Upper lobe of left lung (tissue), 6 donors: ENCODE measurements around the gene AP5Z1. TPM values are rescaled to one million over a fixed set of nuclear protein-coding genes. Genes with fewer than 3 reads are reported as not detected.
A peak's percentile ranks its signal among the peaks of the same experiment; 100 is the strongest.

Experiments
- ATAC-seq, 2 donors: fragments of 200-7000 bp; cut with Tn5 transposase; one replicate each; pipeline ENCODE4 v1.9.1; 2022; ENCODE audit warnings: mild to moderate bottlenecking in 2 of 2, moderate library complexity in 2 of 2; ENCODE audit not compliant: low FRiP score in 2 of 2
- DNase-seq, 2 donors: peaks; one replicate each; pipeline ENCODE4 v3.0.0-alpha.2; 2019 to 2020
- H3K27ac ChIP-seq, 4 donors: fragments of 200-600 bp; sonication (generic); one replicate each; pipeline ENCODE4 v1.5.1; 2016 to 2019
- H3K27me3 ChIP-seq, 4 donors: fragments of 200-600 bp; sonication (generic); one replicate each; pipeline ENCODE4 v1.5.1; 2017 to 2019
- H3K36me3 ChIP-seq, 4 donors: fragments of 200-600 bp; sonication (generic); one replicate each; pipeline ENCODE4 v1.5.1; 2016 to 2019
- H3K4me1 ChIP-seq, 4 donors: fragments of 200-600 bp; sonication (generic); one replicate each; pipeline ENCODE4 v1.5.1; 2018 to 2019
- H3K4me3 ChIP-seq, 4 donors: fragments of 200-600 bp; sonication (generic); one replicate each; pipeline ENCODE4 v1.5.1; 2017 to 2019; ENCODE audit warnings: mild to moderate bottlenecking in 2 of 4, moderate library complexity in 1 of 4
- H3K9me3 ChIP-seq, 4 donors: fragments of 200-600 bp; sonication (generic); one replicate each; pipeline ENCODE4 v1.5.1; 2018 to 2019
- EP300 ChIP-seq, 4 donors: sonication (generic); formaldehyde crosslinking; IDR thresholded peaks; one replicate each; pipeline ENCODE4 v1.5.1; 2017; ENCODE audit warnings: antibody characterized with exemption in 4 of 4, control low read depth in 2 of 4
- POLR2A ChIP-seq, 4 donors: fragments of 450-650 bp; IDR thresholded peaks; one replicate each; pipeline ENCODE4 v1.5.1; 2016 to 2017; ENCODE audit warnings: antibody characterized with exemption in 4 of 4, mild to moderate bottlenecking in 2 of 4
- POLR2AphosphoS5 ChIP-seq, 2 donors: sonication (generic); formaldehyde crosslinking; IDR thresholded peaks; one replicate each; pipeline ENCODE4 v1.5.1; 2017; ENCODE audit warnings: antibody characterized with exemption in 2 of 2
- WGBS, 2 donors: methylation state at CpG; one replicate each; pipeline ENCODE4 v1.1.5; 2017 to 2018; 5-methylcytosine and 5-hydroxymethylcytosine counted together
- total RNA-seq, 6 donors: library from RNA; depleted of rRNA in 4 of 6; stranded (reverse); fragments of >200 nt in 4 of 6; gene quantifications; one replicate each; pipeline versions ENCODE4 v1.1.0 to v1.2.1, GENCODE V29; 2016 to 2021
- TF ChIP-seq, protein P1 (sequence below), 6 experiments: fragments of 450-650 bp in 4 of 6; fragments of 200-600 bp in 2 of 6; sonication (generic) in 2 of 6; IDR thresholded peaks; one replicate each; pipeline ENCODE4 v1.5.1; 2016 to 2019; ENCODE audit warnings: antibody characterized with exemption in 6 of 6
- donor health status: DM: no; HTN: no; CAD: no; lungs with moderate emphysema.
- donor health status: DM: no; HTN: yes; CAD: no; lungs with severe emphysema.

The AP5Z1 gene
- total RNA-seq, 6 donors from 2014 or later = 23.4 to 152 (median 52.1) TPM

DNA sequence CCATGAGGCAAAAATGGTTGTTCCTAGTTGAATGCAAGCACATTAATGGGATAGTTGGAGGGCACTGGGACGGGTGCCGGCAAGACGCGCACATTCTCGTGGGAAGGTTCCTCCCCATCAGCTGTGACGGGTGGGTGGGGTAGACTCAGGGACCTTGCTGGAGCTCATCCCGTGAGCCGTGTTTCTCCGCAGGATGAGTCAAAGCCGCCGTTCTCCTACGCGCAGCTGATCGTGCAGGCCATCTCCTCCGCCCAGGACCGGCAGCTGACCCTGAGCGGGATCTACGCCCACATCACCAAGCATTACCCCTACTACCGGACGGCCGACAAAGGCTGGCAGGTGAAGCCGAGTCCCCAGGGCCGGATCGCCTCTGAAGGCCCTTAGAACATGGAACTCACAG, 20.4 kb upstream of the AP5Z1 start:
- peak in 1 of 2 donors; percentile 73 for DNase-seq
- Histone ChIP-seq H3K4me1 (peaks cover 5 to 22% (median 7%) of the 10 kb centered on the region in 4 donors), H3K27me3 (no peaks in the 10 kb centered on the region), H3K4me3 (no peak overlapping the region), H3K27ac (no peak overlapping the region), H3K36me3 (peaks cover 17 to 61% (median 55%) of the 10 kb centered on the region in 4 donors), H3K9me3 (no peaks in the 10 kb centered on the region)
- 96 to 97% methylated on average over 22 to 24 of the region's 24 CpGs for WGBS, 2 donors
- TF ChIP-seq POLR2AphosphoS5 (IDR thresholded peaks at IDR 0.05) (no peak), POLR2A (IDR thresholded peaks at IDR 0.05) (no peak), EP300 (IDR thresholded peaks at IDR 0.05) (no peak)
- TF ChIP-seq, protein P1, sequence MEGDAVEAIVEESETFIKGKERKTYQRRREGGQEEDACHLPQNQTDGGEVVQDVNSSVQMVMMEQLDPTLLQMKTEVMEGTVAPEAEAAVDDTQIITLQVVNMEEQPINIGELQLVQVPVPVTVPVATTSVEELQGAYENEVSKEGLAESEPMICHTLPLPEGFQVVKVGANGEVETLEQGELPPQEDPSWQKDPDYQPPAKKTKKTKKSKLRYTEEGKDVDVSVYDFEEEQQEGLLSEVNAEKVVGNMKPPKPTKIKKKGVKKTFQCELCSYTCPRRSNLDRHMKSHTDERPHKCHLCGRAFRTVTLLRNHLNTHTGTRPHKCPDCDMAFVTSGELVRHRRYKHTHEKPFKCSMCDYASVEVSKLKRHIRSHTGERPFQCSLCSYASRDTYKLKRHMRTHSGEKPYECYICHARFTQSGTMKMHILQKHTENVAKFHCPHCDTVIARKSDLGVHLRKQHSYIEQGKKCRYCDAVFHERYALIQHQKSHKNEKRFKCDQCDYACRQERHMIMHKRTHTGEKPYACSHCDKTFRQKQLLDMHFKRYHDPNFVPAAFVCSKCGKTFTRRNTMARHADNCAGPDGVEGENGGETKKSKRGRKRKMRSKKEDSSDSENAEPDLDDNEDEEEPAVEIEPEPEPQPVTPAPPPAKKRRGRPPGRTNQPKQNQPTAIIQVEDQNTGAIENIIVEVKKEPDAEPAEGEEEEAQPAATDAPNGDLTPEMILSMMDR (IDR thresholded peaks at IDR 0.05) = no peak
- no peak for ATAC-seq

DNA sequence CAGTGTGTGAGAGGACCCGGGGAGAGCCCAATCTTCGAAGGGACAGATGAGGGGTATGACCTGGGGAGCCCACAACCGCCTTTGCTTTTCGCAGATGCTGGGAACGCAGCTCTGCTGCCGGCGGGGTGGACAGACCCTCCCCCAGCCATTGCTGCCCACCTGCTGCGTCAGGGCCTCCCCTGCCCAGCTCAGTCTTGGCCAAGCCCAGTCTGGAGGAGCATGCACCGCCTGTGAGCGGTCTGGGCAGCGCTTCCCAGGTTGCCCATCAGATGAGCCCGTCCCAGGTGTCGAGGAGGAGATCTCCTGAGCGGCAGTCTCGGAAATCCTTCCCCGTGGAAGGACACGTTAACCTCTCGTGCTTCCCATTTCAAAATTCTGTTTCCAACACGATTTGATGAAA, 17.3 kb upstream of the AP5Z1 start:
- TF ChIP-seq POLR2AphosphoS5 (IDR thresholded peaks at IDR 0.05) (no peak), EP300 (IDR thresholded peaks at IDR 0.05) (no peak), POLR2A (IDR thresholded peaks at IDR 0.05) (no peak)
- TF ChIP-seq, protein P1 (IDR thresholded peaks at IDR 0.05) = no peak

DNA sequence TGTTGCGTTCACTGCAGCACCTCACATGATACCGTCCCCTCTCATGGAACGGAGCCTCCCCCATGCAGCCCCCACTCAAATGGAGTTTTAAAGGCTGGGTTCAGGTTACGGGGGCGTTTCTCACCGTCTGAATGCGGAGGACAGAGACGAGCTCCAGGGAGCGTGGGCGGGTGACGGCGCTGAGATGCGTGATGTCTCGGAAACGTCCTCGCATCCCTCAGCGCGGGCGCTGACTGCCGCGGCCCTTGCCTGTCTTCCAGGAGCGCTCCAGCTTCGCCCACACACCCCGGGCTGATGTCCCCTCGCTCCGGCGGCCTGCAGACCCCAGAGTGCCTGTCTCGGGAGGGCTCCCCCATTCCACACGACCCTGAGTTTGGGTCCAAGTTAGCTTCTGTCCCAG, 16.6 kb upstream of the AP5Z1 start:
- H3K36me3 ChIP-seq = peaks cover 42 to 96% (median 88%) of the 10 kb centered on the region in 4 donors
- TF ChIP-seq EP300 (IDR thresholded peaks at IDR 0.05) = no peak
- TF ChIP-seq, protein P1 (IDR thresholded peaks at IDR 0.05) = no peak
- no peak for TF ChIP-seq POLR2A (IDR thresholded peaks at IDR 0.05)
- no peak for TF ChIP-seq POLR2AphosphoS5 (IDR thresholded peaks at IDR 0.05)
- DNase-seq = no peak
- ATAC-seq = no peak
- H3K27me3 ChIP-seq = no peaks in the 10 kb centered on the region
- H3K9me3 ChIP-seq = no peaks in the 10 kb centered on the region
- peaks cover under 1 to 8% (median 3%) of the 10 kb centered on the region in 4 donors for H3K4me1 ChIP-seq
- no peak overlapping the region for H3K27ac ChIP-seq
- 96 to 99% methylated on average over 26 to 29 of the region's 29 CpGs for WGBS, 2 donors
- H3K4me3 ChIP-seq = no peak overlapping the region

More for the DNA sequence above, 17.3 kb upstream of the AP5Z1 start:
- no peak for ATAC-seq
- 95 to 96% methylated on average over 17 to 19 of the region's 19 CpGs for WGBS, 2 donors
- H3K27me3 ChIP-seq = no peaks in the 10 kb centered on the region
- peak in 1 of 2 donors; percentile 63 for DNase-seq
- H3K36me3 ChIP-seq = peaks cover 36 to 89% (median 83%) of the 10 kb centered on the region in 4 donors
- H3K9me3 ChIP-seq = no peaks in the 10 kb centered on the region
- no peak overlapping the region for H3K27ac ChIP-seq
- peaks cover 5 to 14% (median 7%) of the 10 kb centered on the region in 4 donors for H3K4me1 ChIP-seq
- no peak overlapping the region for H3K4me3 ChIP-seq

DNA sequence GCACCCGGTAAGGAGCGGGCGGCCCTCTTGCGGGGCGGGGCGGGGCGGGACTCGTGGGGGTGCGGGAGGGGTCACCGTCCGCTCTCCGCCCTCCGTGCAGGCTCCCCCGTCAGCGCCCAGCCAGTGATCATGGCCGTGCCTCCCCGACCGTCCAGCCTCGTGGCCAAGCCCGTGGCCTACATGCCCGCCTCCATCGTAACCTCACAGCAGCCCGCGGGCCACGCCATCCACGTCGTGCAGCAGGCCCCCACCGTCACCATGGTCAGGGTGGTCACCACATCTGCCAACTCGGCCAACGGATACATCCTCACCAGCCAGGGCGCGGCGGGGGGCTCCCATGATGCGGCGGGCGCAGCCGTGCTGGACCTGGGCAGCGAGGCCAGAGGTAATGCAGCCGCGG, 16.2 kb upstream of the AP5Z1 start:
- ATAC-seq = no peak
- no peak for TF ChIP-seq EP300 (IDR thresholded peaks at IDR 0.05)
- no peak for TF ChIP-seq POLR2AphosphoS5 (IDR thresholded peaks at IDR 0.05)
- no peak for TF ChIP-seq POLR2A (IDR thresholded peaks at IDR 0.05)
- TF ChIP-seq, protein P1 (IDR thresholded peaks at IDR 0.05) = no peak
- WGBS, 2 donors = 98 to 100% methylated on average over 20 to 30 of the region's 40 CpGs
- Histone ChIP-seq H3K4me1 (peaks cover 0 to 3% (median 0%) of the 10 kb centered on the region in 4 donors), H3K4me3 (no peak overlapping the region), H3K27me3 (no peaks in the 10 kb centered on the region), H3K9me3 (no peaks in the 10 kb centered on the region), H3K36me3 (peaks cover 45 to 100% (median 92%) of the 10 kb centered on the region in 4 donors), H3K27ac (no peak overlapping the region)
- DNase-seq = peak in 1 of 2 donors; percentile 83

DNA sequence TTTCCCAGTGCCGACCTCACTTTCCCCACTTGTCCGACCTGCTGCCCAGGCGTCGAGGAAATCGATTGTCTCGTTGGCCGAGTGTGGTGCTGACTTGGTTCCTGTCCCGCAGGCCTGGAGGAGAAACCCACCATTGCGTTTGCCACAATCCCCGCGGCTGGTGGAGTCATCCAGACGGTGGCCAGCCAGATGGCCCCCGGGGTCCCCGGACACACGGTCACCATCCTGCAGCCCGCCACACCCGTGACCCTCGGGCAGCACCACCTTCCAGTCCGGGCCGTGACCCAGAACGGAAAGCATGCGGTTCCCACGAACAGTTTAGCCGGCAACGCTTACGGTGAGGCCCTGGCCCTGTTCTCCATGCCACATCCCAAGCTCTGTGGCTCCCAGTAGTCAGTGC, 14.5 kb upstream of the AP5Z1 start:
- 96 to 98% methylated on average over 20 to 26 of the region's 26 CpGs for WGBS, 2 donors
- DNase-seq (peak in 1 of 2 donors; percentile 68), ATAC-seq (no peak)
- H3K36me3 ChIP-seq = peaks cover 39 to 98% (median 85%) of the 10 kb centered on the region in 4 donors
- TF ChIP-seq EP300 (IDR thresholded peaks at IDR 0.05) = no peak
- no peak for TF ChIP-seq POLR2A (IDR thresholded peaks at IDR 0.05)
- no peak for TF ChIP-seq POLR2AphosphoS5 (IDR thresholded peaks at IDR 0.05)
- TF ChIP-seq, protein P1 (IDR thresholded peaks at IDR 0.05) = no peak
- H3K27ac ChIP-seq = no peak overlapping the region
- H3K4me3 ChIP-seq = no peak overlapping the region
- H3K4me1 ChIP-seq = no peaks in the 10 kb centered on the region
- H3K9me3 ChIP-seq = no peaks in the 10 kb centered on the region
- no peaks in the 10 kb centered on the region for H3K27me3 ChIP-seq
